SK-N-SH treated with all-trans-retinoic acid at 6 μM for 48 hours (cell line): ENCODE results near the gene AIMP1.

Experiments
- ARNTL ChIP-seq: fragments of 450-650 bp; formaldehyde crosslinking; IDR thresholded peaks from 2 replicates; pipeline ENCODE4 v1.5.0; 2020; ENCODE audit warnings: low read depth, mild to moderate bottlenecking, moderate library complexity, borderline replicate concordance
- CSRNP3 ChIP-seq: fragments of 250-450 bp; sonication (Bioruptor Pico); IDR thresholded peaks from 2 replicates; pipeline ENCODE4 v1.5.1; 2021; ENCODE audit warnings: mild to moderate bottlenecking, moderate library complexity
- OSR1 ChIP-seq: fragments of 250-450 bp; sonication (Bioruptor Pico); IDR thresholded peaks from 2 replicates; pipeline ENCODE4 v1.8.0; 2022; ENCODE audit warnings: moderate library complexity, mild to moderate bottlenecking, inconsistent platforms
- PATZ1 ChIP-seq: fragments of 250-450 bp; sonication (Bioruptor Pico); IDR thresholded peaks from 2 replicates; pipeline ENCODE4 v1.8.0; 2020; ENCODE audit warnings: mild to moderate bottlenecking, moderate library complexity, borderline replicate concordance
- TCF4 ChIP-seq: fragments of 250-450 bp; sonication (Bioruptor Pico); IDR thresholded peaks from 2 replicates; pipeline ENCODE4 v1.8.0; 2021; ENCODE audit warnings: mild to moderate bottlenecking, moderate library complexity, borderline replicate concordance
- ZC3H10 ChIP-seq: fragments of 250-450 bp; sonication (Bioruptor Pico); IDR thresholded peaks from 2 replicates; pipeline ENCODE4 v1.5.1; 2021; ENCODE audit warnings: mild to moderate bottlenecking, moderate library complexity
- ZFP30 ChIP-seq: fragments of 450-650 bp; formaldehyde crosslinking; IDR thresholded peaks from 2 replicates; pipeline ENCODE4 v1.5.0; 2022; ENCODE audit warnings: mild to moderate bottlenecking, moderate library complexity
- ZNF565 ChIP-seq: fragments of 450-650 bp; formaldehyde crosslinking; conservative IDR thresholded peaks from 2 replicates; pipeline ENCODE4 v1.5.0; 2020; ENCODE audit warnings: low read depth, mild to moderate bottlenecking, moderate library complexity
- ZNF8 ChIP-seq: fragments of 450-650 bp; formaldehyde crosslinking; IDR thresholded peaks from 2 replicates; pipeline ENCODE4 v1.5.0; 2020; ENCODE audit warnings: mild to moderate bottlenecking, moderate library complexity

GRCh38 chr4:106395582-106395981, 79.2 kb downstream of the AIMP1 start:
- TF ChIP-seq PATZ1 (CRISPR knock-in tag), result no peak
- TF ChIP-seq ZC3H10, result no peak
- no peak for TF ChIP-seq OSR1 (CRISPR knock-in tag)
- TF ChIP-seq CSRNP3, result no peak
- no peak for TF ChIP-seq TCF4 (CRISPR knock-in tag)
- TF ChIP-seq ZNF8, result no peak
- no peak for TF ChIP-seq ZFP30
- no peak for TF ChIP-seq ZNF565 (CRISPR knock-in tag)
- TF ChIP-seq ARNTL (CRISPR knock-in tag), result no peak
